BLaER1 treated with 17β-estradiol and CSF1 and Interleukin-3, amounts not matched to agents 10 nM and 100 nM (cell line): ENCODE results near the gene PHOX2A.
"Not testable (repeated sequence)": the region's sequence is repeated elsewhere in the genome, so short reads cannot be mapped to it uniquely, and the experiment has no call there.

ENCODE experiments used
- H3K27ac ChIP-seq, 11 experiments: shearing (Covaris generic); formaldehyde crosslinking; 2 replicates each; pipeline ENCODE4 v1.8.1; 2022
- H3K27me3 ChIP-seq, 11 experiments: shearing (Covaris generic); formaldehyde crosslinking; 2 replicates each; pipeline ENCODE4 v1.8.1; 2022
- H3K36me3 ChIP-seq, 11 experiments: shearing (Covaris generic); formaldehyde crosslinking; 2 replicates each; pipeline ENCODE4 v1.8.1; 2022
- H3K4me1 ChIP-seq, 10 experiments: shearing (Covaris generic); formaldehyde crosslinking; 2 replicates each; pipeline ENCODE4 v1.8.1; 2022
- H3K4me2 ChIP-seq, 11 experiments: shearing (Covaris generic); formaldehyde crosslinking; 2 replicates each; pipeline ENCODE4 v1.8.1; 2022
- H3K4me3 ChIP-seq, 10 experiments: shearing (Covaris generic); formaldehyde crosslinking; 2 replicates each; pipeline ENCODE4 v1.8.1; 2022
- H3K9ac ChIP-seq, 11 experiments: shearing (Covaris generic); formaldehyde crosslinking; 2 replicates each; pipeline ENCODE4 v1.8.1; 2022
- H3K9me3 ChIP-seq, 11 experiments: shearing (Covaris generic); formaldehyde crosslinking; replicated peaks in 1 of 11; 2 replicates each; pipeline ENCODE4 v1.8.1; 2022
- H4K20me1 ChIP-seq, 11 experiments: shearing (Covaris generic); formaldehyde crosslinking; 2 replicates each; pipeline ENCODE4 v1.8.1; 2022
- Cebpa-rat ChIP-seq, 11 experiments: shearing (Covaris generic); IDR thresholded peaks; 2 replicates each; pipeline ENCODE4 v1.8.1; 2022

Gene PHOX2A

DNA sequence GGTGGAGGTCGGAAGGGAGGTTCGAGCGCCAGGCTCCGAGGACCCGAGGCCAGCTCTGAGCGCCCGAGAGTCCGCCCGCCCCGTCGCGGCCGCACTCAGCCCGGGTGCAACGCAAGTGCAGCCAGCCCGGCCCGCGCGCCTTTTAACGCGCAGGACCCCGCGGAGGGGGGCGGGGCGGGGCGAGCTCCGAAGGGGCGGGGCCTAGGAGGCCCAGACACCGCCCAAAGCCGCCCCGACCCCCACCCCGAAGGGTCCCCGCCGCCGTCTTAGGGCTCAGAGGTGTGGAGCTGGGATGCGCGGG, at the start of gene PHOX2A:
TSS of gene PHOX2A (minus strand) at position 117 of the 301 bp plus-strand sequence. CDS start 172 bp downstream, outside the sequence.
- no peak for TF ChIP-seq Cebpa-rat (IDR thresholded peaks at IDR 0.05)
- H3K27ac ChIP-seq: no peak within 1 kb of the TSS
- H3K4me3 ChIP-seq: peak within 1 kb of the TSS in 2 of 10 experiments; percentile 19 to 22; a peak in 2 of 20 replicates
- H4K20me1 ChIP-seq: peaks cover 0 to 26% (median 17%) of the 10 kb centered on the region in 11 experiments; a peak in 18 of 22 replicates
- peaks cover 0 to 5% (median 0%) of the 10 kb centered on the region in 11 experiments; a peak in 3 of 22 replicates for H3K36me3 ChIP-seq
- no peak within 1 kb of the TSS for H3K4me2 ChIP-seq
- no peak within 1 kb of the TSS for H3K9ac ChIP-seq
- H3K4me1 ChIP-seq: peaks cover 14 to 19% (median 16%) of the 10 kb centered on the region in 10 experiments
- peaks cover 17 to 38% (median 30%) of the 10 kb centered on the region in 11 experiments for H3K9me3 ChIP-seq
- H3K27me3 ChIP-seq: peaks cover 79 to 92% (median 88%) of the 10 kb centered on the region in 11 experiments

DNA sequence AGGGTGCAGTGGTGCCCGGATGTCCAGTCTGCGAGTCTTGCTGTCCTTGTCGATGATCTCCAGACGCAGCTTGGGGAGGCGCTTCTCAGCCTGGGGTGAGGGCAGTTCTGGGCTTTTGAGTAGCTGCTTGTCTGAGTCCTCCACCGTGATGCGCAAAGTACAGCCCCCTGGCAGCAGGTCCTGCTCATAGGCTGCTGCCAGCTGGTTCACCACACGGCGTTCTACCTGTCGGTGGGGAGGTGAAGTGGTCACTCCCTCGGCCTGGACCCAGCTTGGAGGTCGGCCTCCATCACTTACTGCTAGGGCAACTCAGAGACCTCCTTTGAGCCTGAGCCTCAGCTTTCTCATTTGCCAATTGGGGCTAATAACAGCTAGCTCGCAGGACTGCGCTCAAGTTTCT, 49.4 kb upstream of the PHOX2A start:
- peaks cover 55 to 70% (median 63%) of the 10 kb centered on the region in 11 experiments for H3K36me3 ChIP-seq
- no peak for TF ChIP-seq Cebpa-rat (IDR thresholded peaks at IDR 0.05)
- H4K20me1 ChIP-seq: peaks cover 0 to 23% (median 0%) of the 10 kb centered on the region in 11 experiments; a peak in 4 of 22 replicates

DNA sequence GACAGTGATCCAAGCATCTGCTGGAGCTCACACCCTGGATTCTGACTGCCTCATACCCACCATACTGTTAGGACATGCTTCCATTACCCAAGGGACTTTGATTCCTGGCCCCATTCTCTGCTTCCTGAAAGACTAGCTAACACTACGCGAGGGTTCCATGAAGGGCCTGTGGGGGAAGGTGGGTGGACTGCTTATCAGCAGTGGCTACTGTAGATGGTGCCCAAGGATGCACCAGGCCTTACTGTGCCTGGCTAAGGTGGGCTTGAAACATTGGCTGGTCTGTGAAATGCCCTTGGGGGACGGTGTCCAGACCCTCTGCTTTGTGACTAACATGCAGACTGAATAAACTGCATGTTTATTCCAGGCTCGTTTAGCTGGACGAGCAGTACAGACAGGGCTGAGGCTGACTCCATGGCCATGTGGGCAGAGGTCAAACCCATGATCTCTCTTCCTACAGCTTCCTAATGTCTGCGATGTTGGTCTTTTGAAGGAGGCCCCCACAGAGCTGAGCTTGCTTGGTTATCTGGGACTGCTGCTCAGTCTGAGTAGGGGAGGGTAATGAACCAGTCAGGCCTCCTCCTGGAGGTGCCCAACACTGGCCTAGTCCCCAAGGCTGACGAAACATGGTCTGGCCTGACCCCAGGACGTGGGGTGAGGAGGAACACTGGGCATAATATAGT, 48.3 kb upstream of the PHOX2A start:
- no peak for TF ChIP-seq Cebpa-rat (IDR thresholded peaks at IDR 0.05)
- Histone ChIP-seq H3K4me2 (no peak overlapping the region), H3K4me3 (no peak overlapping the region), H3K9ac (no peak overlapping the region), H3K27ac (no peak overlapping the region), H3K4me1 (peaks cover 0 to 2% (median 0%) of the 10 kb centered on the region in 10 experiments; a peak in 2 of 20 replicates), H3K27me3 (no peaks in the 10 kb centered on the region), H3K9me3 (no peaks in the 10 kb centered on the region), H4K20me1 (peaks cover 0 to 23% (median 0%) of the 10 kb centered on the region in 11 experiments; a peak in 4 of 22 replicates), H3K36me3 (peaks cover 48 to 59% (median 53%) of the 10 kb centered on the region in 11 experiments)

More for the DNA sequence above, 49.4 kb upstream of the PHOX2A start:
- H3K4me3 ChIP-seq: no peak overlapping the region
- no peaks in the 10 kb centered on the region for H3K9me3 ChIP-seq
- no peaks in the 10 kb centered on the region for H3K27me3 ChIP-seq
- no peak overlapping the region for H3K4me2 ChIP-seq
- peaks cover 0 to 13% (median 7%) of the 10 kb centered on the region in 10 experiments; a peak in 10 of 20 replicates for H3K4me1 ChIP-seq
- H3K9ac ChIP-seq: no peak overlapping the region
- H3K27ac ChIP-seq: no peak overlapping the region

- H3K9ac ChIP-seq, H3K4me3 ChIP-seq, H3K4me1 ChIP-seq, H3K9me3 ChIP-seq, H3K27me3 ChIP-seq, H3K4me2 ChIP-seq, H3K27ac ChIP-seq: not testable (repeated sequence)
- H3K36me3 ChIP-seq: peaks cover 33 to 44% (median 39%) of the 10 kb centered on the region in 11 experiments
- peaks cover 0 to 23% (median 0%) of the 10 kb centered on the region in 11 experiments; a peak in 4 of 22 replicates for H4K20me1 ChIP-seq
Measured at GRCh38 chr11:72290741-72291140, 46.8 kb upstream of the PHOX2A start.

DNA sequence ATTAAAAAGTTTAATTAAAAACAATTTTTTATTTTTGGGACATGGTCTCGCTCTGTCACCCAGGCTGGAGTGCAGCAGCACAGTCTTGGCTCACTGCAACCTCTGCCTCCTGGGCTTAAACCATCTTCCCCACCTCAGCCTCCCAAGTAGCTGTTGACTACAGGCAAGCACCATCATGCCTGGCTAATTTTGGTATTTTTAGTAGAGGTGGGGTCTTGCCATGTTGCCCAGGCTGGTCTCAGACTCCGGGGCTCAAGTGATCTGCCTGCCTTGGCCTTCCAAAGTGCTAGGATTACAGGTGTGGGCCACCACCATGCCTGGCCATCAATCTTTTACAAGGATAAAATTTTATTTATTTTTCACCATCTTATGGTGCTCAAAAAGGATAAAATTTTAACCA, 43.3 kb upstream of the PHOX2A start:
- Histone ChIP-seq H3K36me3 (peaks cover 0 to 9% (median 4%) of the 10 kb centered on the region in 11 experiments; a peak in 14 of 22 replicates), H4K20me1 (no peaks in the 10 kb centered on the region; a peak in 1 of 22 replicates), H3K4me2 (no peak overlapping the region), H3K4me3 (no peak overlapping the region), H3K9ac (no peak overlapping the region), H3K4me1 (no peaks in the 10 kb centered on the region; a peak in 1 of 20 replicates), H3K9me3 (0 out of 22 replicates have a peak, but pooled peaks cover 0 to 4% (median 0%) of the 10 kb centered on the region in 11 experiments), H3K27ac (no peak overlapping the region), H3K27me3 (no peaks in the 10 kb centered on the region)
- no peak for TF ChIP-seq Cebpa-rat (IDR thresholded peaks at IDR 0.05)

- H3K9ac ChIP-seq: no peak overlapping the region
- no peak for TF ChIP-seq Cebpa-rat (IDR thresholded peaks at IDR 0.05)
- H3K4me1 ChIP-seq: no peaks in the 10 kb centered on the region
Measured at GRCh38 chr11:72283947-72284346, 40.0 kb upstream of the PHOX2A start.

DNA sequence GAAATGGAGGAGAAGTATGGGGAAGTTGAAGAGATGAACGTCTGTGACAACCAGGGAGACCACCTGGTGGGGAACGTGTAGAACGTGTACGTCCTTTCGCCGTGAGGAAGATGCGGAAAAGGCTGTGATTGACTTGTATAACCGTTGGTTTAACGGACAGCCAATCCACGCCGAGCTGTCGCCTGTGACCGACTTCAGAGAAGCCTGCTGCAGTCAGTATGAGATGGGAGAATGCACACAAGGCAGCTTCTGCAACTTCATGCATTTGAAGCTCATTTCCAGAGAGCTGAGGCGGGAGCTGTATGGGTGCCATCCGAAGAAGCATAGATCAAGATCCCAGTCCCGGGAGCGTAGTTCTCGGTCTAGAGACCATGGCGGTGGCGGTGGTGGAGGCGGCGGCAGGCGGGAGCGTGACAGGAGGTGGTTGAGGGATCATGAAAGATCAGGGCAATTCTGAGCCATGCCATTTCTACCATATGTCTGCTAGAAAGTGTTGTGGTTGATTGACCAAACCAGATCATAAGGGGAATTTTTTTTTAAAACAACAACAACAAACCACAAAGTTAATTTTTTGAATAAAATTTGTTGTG, 36.8 kb upstream of the PHOX2A start:
- no peaks in the 10 kb centered on the region for H3K4me1 ChIP-seq
- no peak overlapping the region for H3K9ac ChIP-seq
- no peaks in the 10 kb centered on the region for H3K36me3 ChIP-seq
- H3K4me3 ChIP-seq: no peak overlapping the region
- H4K20me1 ChIP-seq: no peaks in the 10 kb centered on the region
- H3K27me3 ChIP-seq: no peaks in the 10 kb centered on the region
- no peak for TF ChIP-seq Cebpa-rat (IDR thresholded peaks at IDR 0.05)
- peaks cover 0 to 24% (median 8%) of the 10 kb centered on the region in 11 experiments; a peak in 10 of 22 replicates for H3K9me3 ChIP-seq
- no peak overlapping the region for H3K4me2 ChIP-seq
- no peak overlapping the region for H3K27ac ChIP-seq

More at GRCh38 chr11:72283947-72284346, 40.0 kb upstream of the PHOX2A start:
- peaks cover 0 to 12% (median 7%) of the 10 kb centered on the region in 11 experiments; a peak in 8 of 22 replicates for H3K9me3 ChIP-seq
- no peak overlapping the region for H3K4me2 ChIP-seq
- no peaks in the 10 kb centered on the region for H4K20me1 ChIP-seq
- no peaks in the 10 kb centered on the region for H3K27me3 ChIP-seq
- no peak overlapping the region for H3K4me3 ChIP-seq
- no peaks in the 10 kb centered on the region for H3K36me3 ChIP-seq
- H3K27ac ChIP-seq: no peak overlapping the region

DNA sequence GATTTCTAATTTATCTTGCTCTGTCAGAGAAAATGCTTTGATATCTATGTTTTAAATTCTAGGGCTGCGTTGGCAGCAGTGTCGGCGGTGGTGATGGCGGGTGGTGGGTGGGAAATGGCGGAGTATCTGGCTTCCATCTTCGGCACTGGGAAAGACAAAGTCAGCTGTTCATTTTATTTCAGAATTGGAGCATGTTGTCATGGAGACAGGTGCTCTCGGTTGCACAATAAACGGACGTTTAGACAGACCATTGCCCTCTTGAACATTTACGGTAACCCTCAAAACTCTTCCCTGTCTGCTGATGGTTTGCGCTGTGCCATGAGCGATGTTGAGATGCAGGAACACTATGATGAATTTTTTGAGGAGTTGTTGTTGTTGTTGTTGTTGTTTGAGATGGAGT, 36.1 kb upstream of the PHOX2A start:
- H4K20me1 ChIP-seq: no peaks in the 10 kb centered on the region
- no peaks in the 10 kb centered on the region for H3K36me3 ChIP-seq
- no peak overlapping the region for H3K4me2 ChIP-seq
- no peak overlapping the region for H3K27ac ChIP-seq
- H3K4me3 ChIP-seq: no peak overlapping the region
- no peak for TF ChIP-seq Cebpa-rat (IDR thresholded peaks at IDR 0.05)
- no peaks in the 10 kb centered on the region for H3K4me1 ChIP-seq
- peaks cover 0 to 24% (median 8%) of the 10 kb centered on the region in 11 experiments; a peak in 10 of 22 replicates for H3K9me3 ChIP-seq
- H3K27me3 ChIP-seq: no peaks in the 10 kb centered on the region
- H3K9ac ChIP-seq: no peak overlapping the region

DNA sequence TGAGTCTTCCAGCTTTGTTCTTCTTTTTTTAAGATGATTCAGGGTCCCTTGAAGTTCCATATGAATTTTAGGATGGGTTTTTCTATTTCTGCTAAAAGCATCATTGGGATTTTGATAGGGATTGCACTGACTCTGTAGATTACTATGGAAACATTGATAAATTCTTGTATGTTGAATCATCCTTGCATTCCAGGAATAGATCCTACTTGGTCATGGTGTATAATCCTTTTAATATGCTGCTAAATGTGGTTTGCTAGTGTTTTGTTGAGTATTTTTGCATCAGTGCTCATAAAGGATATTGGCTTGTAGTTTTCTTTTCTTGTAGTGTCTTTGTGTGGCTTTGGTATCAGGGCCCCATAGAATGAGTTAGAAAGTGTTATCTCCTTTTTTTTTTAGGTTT, 34.9 kb upstream of the PHOX2A start:
- Histone ChIP-seq H3K36me3 (no peaks in the 10 kb centered on the region), H3K4me3 (no peak overlapping the region), H3K9me3 (peaks cover 0 to 24% (median 9%) of the 10 kb centered on the region in 11 experiments; a peak in 10 of 22 replicates), H3K4me2 (no peak overlapping the region), H3K4me1 (no peaks in the 10 kb centered on the region), H3K27ac (no peak overlapping the region), H3K9ac (no peak overlapping the region), H3K27me3 (no peaks in the 10 kb centered on the region), H4K20me1 (no peaks in the 10 kb centered on the region)
- no peak for TF ChIP-seq Cebpa-rat (IDR thresholded peaks at IDR 0.05)
